Measurements from ENCODE around the gene TMEM38A.

Gene TMEM38A

DNA sequence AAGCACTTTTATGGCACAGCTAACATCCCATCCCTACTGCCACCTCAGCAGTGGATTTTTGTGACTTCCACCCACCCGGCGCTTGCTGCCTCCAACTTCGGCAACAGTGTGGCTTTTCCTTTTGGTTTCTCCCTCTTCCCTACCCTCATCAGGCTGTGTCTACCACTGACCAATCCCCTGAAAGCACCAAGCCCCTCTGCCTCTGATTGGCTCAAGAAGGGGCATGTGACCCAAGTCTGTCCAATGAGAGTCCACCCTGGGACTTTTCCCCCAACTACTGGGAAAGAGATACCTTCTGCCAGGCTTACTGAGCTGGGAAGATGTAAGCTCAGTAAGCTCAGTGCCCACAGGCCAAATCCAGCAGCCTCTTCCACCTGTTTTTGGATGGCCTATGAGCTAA, 6.8 kb upstream of the TMEM38A start:
- TF ChIP-seq, protein P1, sequence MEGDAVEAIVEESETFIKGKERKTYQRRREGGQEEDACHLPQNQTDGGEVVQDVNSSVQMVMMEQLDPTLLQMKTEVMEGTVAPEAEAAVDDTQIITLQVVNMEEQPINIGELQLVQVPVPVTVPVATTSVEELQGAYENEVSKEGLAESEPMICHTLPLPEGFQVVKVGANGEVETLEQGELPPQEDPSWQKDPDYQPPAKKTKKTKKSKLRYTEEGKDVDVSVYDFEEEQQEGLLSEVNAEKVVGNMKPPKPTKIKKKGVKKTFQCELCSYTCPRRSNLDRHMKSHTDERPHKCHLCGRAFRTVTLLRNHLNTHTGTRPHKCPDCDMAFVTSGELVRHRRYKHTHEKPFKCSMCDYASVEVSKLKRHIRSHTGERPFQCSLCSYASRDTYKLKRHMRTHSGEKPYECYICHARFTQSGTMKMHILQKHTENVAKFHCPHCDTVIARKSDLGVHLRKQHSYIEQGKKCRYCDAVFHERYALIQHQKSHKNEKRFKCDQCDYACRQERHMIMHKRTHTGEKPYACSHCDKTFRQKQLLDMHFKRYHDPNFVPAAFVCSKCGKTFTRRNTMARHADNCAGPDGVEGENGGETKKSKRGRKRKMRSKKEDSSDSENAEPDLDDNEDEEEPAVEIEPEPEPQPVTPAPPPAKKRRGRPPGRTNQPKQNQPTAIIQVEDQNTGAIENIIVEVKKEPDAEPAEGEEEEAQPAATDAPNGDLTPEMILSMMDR (IDR thresholded peaks at IDR 0.05; ENCODE audit: insufficient read depth, low read length, missing control alignments) = no peak
- no peak for DNase-seq (ENCODE audit: low read depth, low spot score)
- ChIA-PET POLR2A (no interaction called here), CTCF (no interaction called here)
- no peak overlapping the region for H3K4me3 ChIP-seq (ENCODE audit: low read depth, low read length)

DNA sequence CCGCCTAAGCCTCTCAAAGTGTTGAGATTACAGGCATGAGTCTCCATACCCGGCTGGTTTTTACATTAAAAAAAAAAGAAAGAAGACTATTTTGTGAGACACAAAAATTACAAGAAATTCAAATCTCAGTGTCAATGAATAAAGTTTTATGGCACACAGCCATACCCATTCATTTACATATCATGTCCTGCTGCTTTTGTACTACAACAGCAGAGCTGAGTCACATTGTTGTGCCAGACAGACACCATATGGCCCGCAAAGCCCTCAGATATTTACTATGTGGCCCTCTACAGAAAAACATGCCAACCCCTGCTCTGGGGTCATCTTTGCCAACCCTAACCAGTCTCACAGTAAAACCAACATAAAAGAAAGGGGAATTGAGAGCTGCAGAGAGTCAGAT, 6.3 kb upstream of the TMEM38A start:
- TF ChIP-seq, protein P1 (IDR thresholded peaks at IDR 0.05; ENCODE audit: insufficient read depth, low read length, missing control alignments) = no peak
- no peak for DNase-seq (ENCODE audit: low read depth, low spot score)
- CTCF ChIA-PET = no interaction called here
- no peak overlapping the region for H3K4me3 ChIP-seq (ENCODE audit: low read depth, low read length)
- POLR2A ChIA-PET = no interaction called here

DNA sequence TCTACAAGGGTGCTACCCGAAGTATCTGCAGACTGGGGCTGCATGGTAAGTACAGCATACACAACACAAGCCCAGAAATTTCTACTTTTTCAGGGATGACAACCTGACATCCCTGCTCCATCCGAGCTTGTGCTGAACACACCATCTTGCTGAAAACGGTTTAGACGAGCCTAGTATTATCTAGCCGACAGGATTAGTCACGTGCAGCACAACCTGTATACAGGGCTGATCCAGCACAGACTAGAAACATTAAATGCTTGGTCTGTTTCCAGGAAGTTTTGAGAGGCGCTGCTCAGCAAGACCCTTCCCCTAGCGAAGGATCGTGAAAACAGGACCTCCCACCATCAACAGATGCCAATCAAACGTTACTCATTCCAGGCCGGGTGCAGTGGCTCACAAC, 5.2 kb upstream of the TMEM38A start:
- TF ChIP-seq, protein P1 (IDR thresholded peaks at IDR 0.05; ENCODE audit: insufficient read depth, low read length, missing control alignments) = no peak
- POLR2A ChIA-PET = no interaction called here
- DNase-seq (ENCODE audit: low read depth, low spot score) = no peak
- CTCF ChIA-PET = no interaction called here
- no peak overlapping the region for H3K4me3 ChIP-seq (ENCODE audit: low read depth, low read length)

DNA sequence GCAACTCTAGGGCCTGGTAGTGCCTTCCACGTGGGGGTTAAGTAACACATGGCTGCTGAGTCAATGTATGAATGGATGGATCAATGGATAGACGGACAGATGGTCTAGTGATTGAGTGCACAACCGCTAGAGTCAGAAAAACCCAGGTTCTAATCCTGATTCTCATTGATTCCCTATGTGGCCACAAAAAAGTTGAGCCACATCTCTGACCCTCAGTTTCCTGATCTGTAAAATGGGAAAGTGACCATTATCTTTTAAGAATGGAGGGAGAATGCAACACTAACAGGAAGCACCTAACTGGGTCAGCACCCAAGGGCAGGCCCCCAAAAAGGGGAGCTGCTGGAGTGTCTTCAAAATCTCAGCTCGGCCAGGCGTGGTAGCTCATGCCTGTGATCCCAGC, 3.6 kb upstream of the TMEM38A start:
- DNase-seq (ENCODE audit: low read depth, low spot score) = no peak
- ChIA-PET POLR2A (no interaction called here), CTCF (no interaction called here)
- H3K4me3 ChIP-seq (ENCODE audit: low read depth, low read length) = no peak overlapping the region
- TF ChIP-seq, protein P1 (IDR thresholded peaks at IDR 0.05; ENCODE audit: insufficient read depth, low read length, missing control alignments) = no peak

DNA sequence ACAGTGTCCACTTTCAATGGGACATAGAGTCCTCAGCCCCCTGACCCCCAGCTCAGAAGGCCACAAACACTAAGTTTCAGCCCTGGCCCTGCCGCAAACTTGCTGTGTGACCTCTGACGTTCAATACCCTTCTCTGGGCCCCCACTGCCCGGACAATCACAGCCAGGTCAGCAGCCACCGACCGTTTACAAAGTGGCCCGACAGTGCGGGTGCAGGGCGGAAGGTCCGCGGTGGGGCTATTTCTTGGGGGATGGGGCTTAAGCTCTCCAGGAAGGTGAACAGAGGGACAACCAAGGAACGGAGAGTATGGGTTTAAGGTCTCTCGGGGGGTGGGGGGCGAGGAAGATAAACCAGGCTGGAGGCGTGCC, 1.5 kb upstream of the TMEM38A start:
- no peak for DNase-seq (ENCODE audit: low read depth, low spot score)
- TF ChIP-seq, protein P1 (IDR thresholded peaks at IDR 0.05; ENCODE audit: insufficient read depth, low read length, missing control alignments) = no peak
- ChIA-PET CTCF (interaction anchor here (1.0 to 1.4 kb wide), 2 partner anchors 10 to 14 kb away, joined by 3 read pairs; no protein-coding TSS in a partner anchor), POLR2A (interaction anchor here (1.0 to 1.4 kb wide), 3 partner anchors 30 to 87 kb away, joined by 3 to 5 read pairs (median 4); partner anchors contain the start of gene MED26)
- peak overlapping the region; percentile 97 for H3K4me3 ChIP-seq (ENCODE audit: low read depth, low read length)

DNA sequence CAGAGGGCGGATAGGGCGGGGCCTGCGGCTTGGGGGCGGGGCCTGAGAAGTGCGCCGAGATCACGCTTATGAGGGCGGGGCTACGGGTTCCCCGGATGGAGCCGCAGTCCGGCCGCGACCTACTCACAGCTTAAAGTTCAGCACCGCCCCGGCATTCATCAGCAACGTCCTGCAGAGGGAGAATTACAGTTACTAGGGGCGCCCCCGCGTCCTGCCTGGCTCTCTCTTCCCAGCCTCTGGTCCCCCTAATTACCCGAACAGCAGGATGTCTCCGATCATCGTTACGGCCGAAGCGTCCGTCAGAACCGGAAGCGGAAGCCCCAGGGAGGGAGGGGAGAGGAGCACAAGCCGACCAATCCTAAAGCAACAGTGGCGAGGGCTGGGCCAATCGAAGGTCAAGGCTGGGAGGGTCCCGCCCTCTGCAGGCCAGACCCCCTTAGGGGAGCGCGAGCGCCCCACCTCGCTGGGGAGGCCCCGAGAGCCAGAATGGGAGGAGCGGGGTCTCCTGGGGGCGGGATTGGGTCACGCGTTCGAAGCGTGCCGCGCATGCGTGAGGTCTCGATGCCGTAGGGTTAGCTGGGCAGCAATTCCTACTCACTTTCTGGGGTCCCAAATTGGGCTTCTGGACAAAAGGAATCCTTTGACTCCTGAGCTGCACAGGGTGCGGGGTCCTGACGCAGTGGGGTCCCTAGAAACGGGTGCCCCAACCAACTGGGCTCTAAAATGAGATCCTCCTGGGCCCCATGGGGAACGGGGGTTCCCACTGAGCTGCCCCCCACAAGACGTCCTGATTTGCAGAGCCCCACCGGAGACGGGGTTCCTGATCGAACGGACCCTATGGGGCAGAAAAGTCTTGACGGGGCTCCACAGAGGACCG, 869 bp upstream of the TMEM38A start, which contains the start of gene SMIM7:
TSS of gene SMIM7 (minus strand) at position 313 of the 877 bp plus-strand sequence. CDS start at position 279, 34 bp downstream.
- peak; percentile 86 for DNase-seq (ENCODE audit: low read depth, low spot score)
- CTCF ChIA-PET = interaction anchor here (1.0 to 1.4 kb wide), 3 partner anchors 10 to 13 kb away, joined by 3 to 5 read pairs (median 3); no protein-coding TSS in a partner anchor
- POLR2A ChIA-PET = interaction anchor here (0.9 to 1.4 kb wide), 4 partner anchors 31 to 87 kb away, joined by 3 to 5 read pairs (median 4); partner anchors contain the start of gene MED26
- peak within 1 kb of the TSS; percentile 97 for H3K4me3 ChIP-seq (ENCODE audit: low read depth, low read length)
- TF ChIP-seq, protein P1 (IDR thresholded peaks at IDR 0.05; ENCODE audit: insufficient read depth, low read length, missing control alignments) = peak; percentile 27

Data from AG04449 (cell line).